Right lobe of liver (tissue), 4 donors: ENCODE results near the gene SPAG16.

Experiments
- POLR2A ChIP-seq: fragments of 450-650 bp; IDR thresholded peaks from one replicate; pipeline ENCODE4 v1.6.1; 2017; ENCODE audit warnings: antibody characterized with exemption, mild to moderate bottlenecking
- TF ChIP-seq, protein P1 (sequence below), 4 donors: fragments of 200-600 bp in 3 of 4; fragments of 450-650 bp in 1 of 4; IDR thresholded peaks; one replicate each; pipeline versions ENCODE4 v1.5.1 to v1.8.0; 2016 to 2022; ENCODE audit warnings: antibody characterized with exemption in 4 of 4, mild to moderate bottlenecking in 2 of 4
- donor health status: DM: no; HTN: no; CAD: no.
- donor health status: DM: no; HTN: no; CAD: no.
- donor health status: DM: no; HTN: yes; CAD: no.

DNA sequence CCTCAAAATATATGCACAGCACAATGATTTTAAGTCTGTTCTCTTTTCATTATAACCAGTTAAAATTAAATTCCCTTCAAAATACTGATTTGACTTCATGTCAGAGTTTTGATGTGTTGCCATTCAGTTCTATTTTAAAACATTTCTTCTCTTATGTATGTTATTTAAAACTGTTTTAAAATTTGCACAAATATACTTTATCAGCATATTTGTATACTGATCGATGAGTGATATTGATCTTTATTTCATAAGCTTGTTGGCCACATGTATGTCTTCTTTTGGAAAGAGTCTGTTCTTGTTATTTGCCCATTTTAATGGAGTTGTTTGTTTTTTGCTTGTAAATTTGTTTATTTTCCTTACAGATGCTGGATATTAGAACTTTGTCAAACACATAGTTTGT lies 630.2 kb downstream of the SPAG16 start:
- TF ChIP-seq, protein P1, sequence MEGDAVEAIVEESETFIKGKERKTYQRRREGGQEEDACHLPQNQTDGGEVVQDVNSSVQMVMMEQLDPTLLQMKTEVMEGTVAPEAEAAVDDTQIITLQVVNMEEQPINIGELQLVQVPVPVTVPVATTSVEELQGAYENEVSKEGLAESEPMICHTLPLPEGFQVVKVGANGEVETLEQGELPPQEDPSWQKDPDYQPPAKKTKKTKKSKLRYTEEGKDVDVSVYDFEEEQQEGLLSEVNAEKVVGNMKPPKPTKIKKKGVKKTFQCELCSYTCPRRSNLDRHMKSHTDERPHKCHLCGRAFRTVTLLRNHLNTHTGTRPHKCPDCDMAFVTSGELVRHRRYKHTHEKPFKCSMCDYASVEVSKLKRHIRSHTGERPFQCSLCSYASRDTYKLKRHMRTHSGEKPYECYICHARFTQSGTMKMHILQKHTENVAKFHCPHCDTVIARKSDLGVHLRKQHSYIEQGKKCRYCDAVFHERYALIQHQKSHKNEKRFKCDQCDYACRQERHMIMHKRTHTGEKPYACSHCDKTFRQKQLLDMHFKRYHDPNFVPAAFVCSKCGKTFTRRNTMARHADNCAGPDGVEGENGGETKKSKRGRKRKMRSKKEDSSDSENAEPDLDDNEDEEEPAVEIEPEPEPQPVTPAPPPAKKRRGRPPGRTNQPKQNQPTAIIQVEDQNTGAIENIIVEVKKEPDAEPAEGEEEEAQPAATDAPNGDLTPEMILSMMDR (IDR thresholded peaks at IDR 0.05), result no peak
- TF ChIP-seq POLR2A, result no peak
